GM12892 (cell line): ENCODE measurements around the gene FCGR3A.

Source experiments
- POLR2A ChIP-seq: IDR thresholded peaks from 2 replicates; pipeline ENCODE4 v1.6.1; 2011; ENCODE audit warnings: low read depth, low read length, control low read depth
- POLR2AphosphoS5 ChIP-seq: IDR thresholded peaks from 2 replicates; pipeline ENCODE4 v1.6.1; 2011; ENCODE audit warnings: low read depth, low read length, control low read depth
- TAF1 ChIP-seq: IDR thresholded peaks from 2 replicates; pipeline ENCODE4 v1.6.1; 2011; ENCODE audit warnings: low read depth, mild to moderate bottlenecking, control low read depth, low read length, borderline replicate concordance

DNA sequence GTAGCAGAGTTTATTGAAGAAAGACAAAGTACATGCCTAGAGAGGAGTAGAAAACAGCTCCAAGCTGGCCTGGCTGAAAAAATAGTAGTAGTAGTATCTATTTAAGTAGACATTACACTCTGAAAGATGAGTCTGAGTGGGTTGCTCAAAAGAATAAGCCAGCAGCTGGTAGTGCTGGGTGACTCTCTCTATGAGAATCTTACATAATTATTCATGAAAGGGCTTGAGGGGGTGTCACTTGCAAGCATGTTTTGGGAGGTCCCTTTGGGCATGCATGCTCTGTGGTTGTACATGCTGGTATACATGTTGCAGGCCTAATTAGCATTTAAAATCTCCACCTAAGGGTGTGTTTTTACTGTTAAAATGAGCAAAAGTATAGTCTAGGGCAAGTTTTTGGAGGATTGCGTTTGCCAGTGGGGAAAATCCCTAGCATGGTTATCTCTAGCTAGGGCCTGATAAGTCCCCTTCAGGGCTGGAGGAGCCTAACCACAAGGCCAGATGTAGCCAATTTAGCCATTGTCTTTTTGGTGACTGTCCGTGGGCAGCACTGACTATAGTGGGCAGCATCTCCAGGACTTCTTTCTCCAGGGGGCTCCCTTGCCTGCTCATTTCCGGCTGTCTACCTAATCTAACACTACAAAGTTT is 55.4 kb downstream of the FCGR3A start:
- TF ChIP-seq POLR2AphosphoS5 (no peak), POLR2A (no peak), TAF1 (no peak)
